Uterus (tissue), 4 donors: ENCODE measurements around the gene APLNR. TPM values are rescaled to one million over a fixed set of nuclear protein-coding genes. Genes with fewer than 3 reads are reported as not detected.

Source experiments
- DNase-seq, 2 donors: peaks; one replicate each; pipeline ENCODE4 v3.0.0-alpha.2; 2019 to 2020
- H3K27ac ChIP-seq, 2 donors: fragments of 200-600 bp; sonication (generic); 1 replicate in 1 of 2; 2 replicates in 1 of 2; pipeline ENCODE4 v1.5.1; 2016 to 2018
- H3K27me3 ChIP-seq, 2 donors: fragments of 200-600 bp; sonication (generic); one replicate each; pipeline ENCODE4 v1.5.1; 2018 to 2019; ENCODE audit warnings: control low read depth in 1 of 2
- H3K36me3 ChIP-seq, 2 donors: fragments of 200-600 bp; sonication (generic); one replicate each; pipeline ENCODE4 v1.5.1; 2019; ENCODE audit warnings: control low read depth in 1 of 2
- H3K4me1 ChIP-seq, 2 donors: fragments of 200-600 bp; sonication (generic); one replicate each; pipeline ENCODE4 v1.5.1; 2018 to 2019; ENCODE audit warnings: control low read depth in 1 of 2
- H3K4me3 ChIP-seq, 2 donors: fragments of 200-600 bp; sonication (generic); 1 replicate in 1 of 2; 2 replicates in 1 of 2; pipeline ENCODE4 v1.5.1; 2018 to 2019; ENCODE audit warnings: mild to moderate bottlenecking in 1 of 2
- H3K9me3 ChIP-seq, 2 donors: fragments of 200-600 bp; sonication (generic); one replicate each; pipeline ENCODE4 v1.5.1; 2019; ENCODE audit warnings: control low read depth in 1 of 2
- POLR2A ChIP-seq, 2 donors: fragments of 450-650 bp; IDR thresholded peaks; one replicate each; pipeline ENCODE4 v1.6.1; 2016; ENCODE audit warnings: antibody characterized with exemption in 2 of 2, mild to moderate bottlenecking in 1 of 2, moderate library complexity in 1 of 2
- intact Hi-C: fragments of 100-400 bp; cut with DNase I; formaldehyde crosslinking; loops from one replicate; pipeline ENCODE4 v1.15.1; 2023; ENCODE audit warnings: low total_unique reads
- total RNA-seq, 4 donors: library from RNA; depleted of rRNA in 3 of 4; stranded (reverse); fragments of >200 nt in 3 of 4; gene quantifications; one replicate each; pipeline versions ENCODE4 v1.1.0 to v1.2.4, GENCODE V29; 2014 to 2023
- TF ChIP-seq, protein P1 (sequence below), 4 experiments: fragments of 200-600 bp in 2 of 4; fragments of 450-650 bp in 2 of 4; sonication (generic) in 2 of 4; IDR thresholded peaks; one replicate each; pipeline ENCODE4 v1.5.1; 2016 to 2019; ENCODE audit warnings: antibody characterized with exemption in 4 of 4, mild to moderate bottlenecking in 2 of 4, moderate library complexity in 1 of 4
- donor health status: DM: yes; HTN: yes; CAD: no.

Gene APLNR
- total RNA-seq, 4 donors from 2014 or later, result 0.58 to 112 TPM; not detected in 2

DNA sequence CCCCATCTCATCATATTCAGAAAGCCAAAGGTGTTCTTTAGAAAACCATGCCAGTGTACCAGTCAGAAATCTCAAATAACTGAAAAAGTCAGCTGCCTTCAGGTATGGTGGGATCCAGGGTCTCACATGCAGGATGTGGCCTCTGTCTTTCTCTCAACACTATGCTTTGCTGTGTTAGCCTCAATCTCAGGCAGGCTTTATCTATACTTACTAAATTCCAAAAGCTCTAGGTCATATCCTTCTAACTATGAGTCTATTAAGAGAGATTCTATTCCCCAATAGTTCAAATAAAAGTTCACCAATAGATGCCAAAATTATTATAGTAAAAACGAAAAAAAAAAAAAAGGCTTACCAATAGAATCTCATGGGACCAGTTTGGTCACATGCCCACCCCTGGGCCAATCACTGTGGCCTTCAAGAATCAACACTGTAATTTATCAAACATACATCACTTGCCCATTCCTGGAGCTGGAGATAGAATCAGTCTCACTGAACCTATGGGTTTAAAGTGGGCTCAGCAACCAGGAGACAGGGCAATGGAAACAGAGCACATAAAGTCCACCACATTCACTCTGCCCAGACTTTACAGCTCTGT, 38.0 kb upstream of the APLNR start:
- Histone ChIP-seq H3K27me3 (no peaks in the 10 kb centered on the region), H3K4me1 (no peaks in the 10 kb centered on the region), H3K9me3 (no peaks in the 10 kb centered on the region), H3K36me3 (no peaks in the 10 kb centered on the region), H3K4me3 (no peak overlapping the region), H3K27ac (peak overlapping the region; percentile 15 to 33)
- intact Hi-C loops, result no loop called here
- TF ChIP-seq, protein P1, sequence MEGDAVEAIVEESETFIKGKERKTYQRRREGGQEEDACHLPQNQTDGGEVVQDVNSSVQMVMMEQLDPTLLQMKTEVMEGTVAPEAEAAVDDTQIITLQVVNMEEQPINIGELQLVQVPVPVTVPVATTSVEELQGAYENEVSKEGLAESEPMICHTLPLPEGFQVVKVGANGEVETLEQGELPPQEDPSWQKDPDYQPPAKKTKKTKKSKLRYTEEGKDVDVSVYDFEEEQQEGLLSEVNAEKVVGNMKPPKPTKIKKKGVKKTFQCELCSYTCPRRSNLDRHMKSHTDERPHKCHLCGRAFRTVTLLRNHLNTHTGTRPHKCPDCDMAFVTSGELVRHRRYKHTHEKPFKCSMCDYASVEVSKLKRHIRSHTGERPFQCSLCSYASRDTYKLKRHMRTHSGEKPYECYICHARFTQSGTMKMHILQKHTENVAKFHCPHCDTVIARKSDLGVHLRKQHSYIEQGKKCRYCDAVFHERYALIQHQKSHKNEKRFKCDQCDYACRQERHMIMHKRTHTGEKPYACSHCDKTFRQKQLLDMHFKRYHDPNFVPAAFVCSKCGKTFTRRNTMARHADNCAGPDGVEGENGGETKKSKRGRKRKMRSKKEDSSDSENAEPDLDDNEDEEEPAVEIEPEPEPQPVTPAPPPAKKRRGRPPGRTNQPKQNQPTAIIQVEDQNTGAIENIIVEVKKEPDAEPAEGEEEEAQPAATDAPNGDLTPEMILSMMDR (IDR thresholded peaks at IDR 0.05), result no peak
- TF ChIP-seq POLR2A (IDR thresholded peaks at IDR 0.05), result no peak
- no peak for DNase-seq

DNA sequence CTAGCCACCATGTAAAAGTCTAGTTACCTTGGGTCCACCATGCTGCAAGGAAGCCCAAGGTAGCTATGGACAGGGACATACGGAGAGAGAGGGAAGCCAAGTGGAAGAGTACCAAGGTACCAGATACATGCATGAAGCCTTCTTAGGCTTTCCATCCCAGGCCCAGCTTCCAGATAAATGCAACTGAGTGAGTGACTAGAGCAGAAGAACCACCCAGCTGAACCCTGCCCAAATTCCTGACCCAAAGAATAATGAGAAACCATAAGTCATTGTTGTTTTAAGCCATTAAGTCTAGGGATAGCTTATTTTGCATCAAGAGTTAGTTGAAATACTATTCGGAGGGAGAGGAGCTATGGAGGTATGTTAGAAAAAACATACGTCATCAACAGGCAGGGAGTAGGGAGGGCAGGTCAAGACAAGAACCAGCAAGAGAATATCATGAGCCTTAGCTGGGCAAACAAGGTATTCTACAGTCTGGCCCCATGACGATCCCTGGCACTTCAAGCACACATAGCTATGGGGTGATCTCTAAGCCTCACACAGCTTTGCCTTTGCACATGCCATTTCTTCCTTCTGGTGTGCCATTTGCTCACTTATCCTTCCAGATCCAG, 36.5 kb upstream of the APLNR start:
- Histone ChIP-seq H3K9me3 (no peaks in the 10 kb centered on the region), H3K4me3 (no peak overlapping the region), H3K27ac (no peak overlapping the region), H3K4me1 (no peaks in the 10 kb centered on the region), H3K36me3 (no peaks in the 10 kb centered on the region), H3K27me3 (no peaks in the 10 kb centered on the region)
- no peak for DNase-seq
- intact Hi-C loops, result no loop called here
- TF ChIP-seq, protein P1 (IDR thresholded peaks at IDR 0.05), result no peak

DNA sequence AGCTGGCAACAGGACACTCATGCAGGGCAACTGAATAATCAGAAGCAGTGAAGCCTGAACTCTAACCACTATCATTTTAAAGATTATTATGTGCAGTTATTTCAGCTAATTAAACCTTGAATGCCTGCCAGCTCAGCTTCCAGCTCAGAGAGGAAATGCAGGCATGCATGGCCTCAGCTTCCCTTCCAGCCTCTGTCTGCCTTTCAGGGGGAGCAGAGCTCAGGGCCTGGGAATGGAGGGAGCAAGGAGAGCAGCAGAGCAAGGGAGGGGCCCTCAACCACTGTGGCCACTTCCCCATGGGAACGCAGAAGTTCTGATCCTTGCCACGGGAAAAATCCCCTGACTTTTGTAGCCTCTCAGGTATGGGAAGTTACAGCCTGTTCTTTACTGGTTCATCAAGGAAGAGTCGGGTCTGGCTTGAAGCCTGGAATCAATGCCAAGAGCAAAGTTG, 32.5 kb upstream of the APLNR start:
- H3K27ac ChIP-seq, result no peak overlapping the region
- intact Hi-C loops, result no loop called here

DNA sequence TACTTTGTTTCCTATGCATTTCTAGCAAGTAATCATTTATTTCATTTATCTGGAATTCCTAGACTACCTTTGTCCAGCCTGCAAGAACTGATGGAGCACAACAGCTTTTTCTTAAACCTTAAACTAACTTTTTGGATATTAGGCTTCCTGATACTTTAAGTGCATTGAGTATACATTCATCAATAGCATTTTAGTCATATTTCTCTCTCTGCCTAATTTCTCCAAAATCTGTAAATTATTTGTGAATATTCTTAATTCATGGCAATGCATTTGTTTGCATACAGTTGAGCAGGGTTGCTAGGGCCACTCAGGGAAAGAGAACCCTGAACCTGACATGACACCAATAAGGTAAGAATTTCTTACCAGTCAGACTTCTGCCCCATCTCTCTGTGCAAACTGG, 29.1 kb upstream of the APLNR start:
- DNase-seq, result no peak
- no peak for TF ChIP-seq POLR2A (IDR thresholded peaks at IDR 0.05)
- TF ChIP-seq, protein P1 (IDR thresholded peaks at IDR 0.05), result no peak
- no peaks in the 10 kb centered on the region for H3K9me3 ChIP-seq
- no peaks in the 10 kb centered on the region for H3K36me3 ChIP-seq
- H3K27ac ChIP-seq, result no peak overlapping the region
- intact Hi-C loops, result no loop called here
- H3K27me3 ChIP-seq, result no peaks in the 10 kb centered on the region
- no peaks in the 10 kb centered on the region for H3K4me1 ChIP-seq
- no peak overlapping the region for H3K4me3 ChIP-seq

More for the DNA sequence above, 32.5 kb upstream of the APLNR start:
- DNase-seq, result no peak
- Histone ChIP-seq H3K27me3 (no peaks in the 10 kb centered on the region), H3K4me1 (no peaks in the 10 kb centered on the region), H3K36me3 (no peaks in the 10 kb centered on the region), H3K4me3 (no peak overlapping the region), H3K9me3 (no peaks in the 10 kb centered on the region)
- no peak for TF ChIP-seq POLR2A (IDR thresholded peaks at IDR 0.05)
- TF ChIP-seq, protein P1 (IDR thresholded peaks at IDR 0.05), result no peak

DNA sequence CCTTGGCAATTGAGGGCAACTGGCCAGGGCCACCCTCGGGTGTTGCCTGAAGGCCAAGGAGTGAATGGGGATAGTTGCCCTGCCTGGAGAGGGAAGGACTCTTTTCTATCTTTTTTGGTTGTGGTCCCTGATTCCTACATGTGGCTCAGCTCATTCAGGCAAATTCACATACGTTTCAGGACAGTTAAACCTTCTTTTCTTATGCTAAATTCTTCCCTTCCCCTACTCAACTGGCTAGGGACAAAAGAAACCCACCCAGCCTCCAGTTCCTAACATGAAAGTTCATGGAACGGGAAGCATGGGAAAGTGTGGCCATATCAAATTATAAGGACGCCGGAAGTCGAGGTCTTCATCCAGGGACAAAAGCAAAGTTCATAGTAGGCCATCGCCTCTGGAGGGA, 26.3 kb upstream of the APLNR start:
- H3K27me3 ChIP-seq, result no peaks in the 10 kb centered on the region
- DNase-seq, result no peak
- no peak overlapping the region for H3K27ac ChIP-seq
- TF ChIP-seq, protein P1 (IDR thresholded peaks at IDR 0.05), result no peak
- TF ChIP-seq POLR2A (IDR thresholded peaks at IDR 0.05), result no peak
- H3K4me1 ChIP-seq, result no peaks in the 10 kb centered on the region
- no peak overlapping the region for H3K4me3 ChIP-seq
- intact Hi-C loops, result no loop called here
- H3K36me3 ChIP-seq, result no peaks in the 10 kb centered on the region
- no peaks in the 10 kb centered on the region for H3K9me3 ChIP-seq
